GM12873 (cell line): ENCODE results near the gene COL19A1.

Experiments used
- TF ChIP-seq, protein P1 (sequence below): IDR thresholded peaks from 2 replicates; pipeline ENCODE4 v1.5.1; 2012; ENCODE audit warnings: low read depth, mild to moderate bottlenecking, moderate library complexity, low read length, control low read depth; ENCODE audit not compliant: insufficient read depth; ENCODE audit errors: missing control alignments

COL19A1 gene

DNA sequence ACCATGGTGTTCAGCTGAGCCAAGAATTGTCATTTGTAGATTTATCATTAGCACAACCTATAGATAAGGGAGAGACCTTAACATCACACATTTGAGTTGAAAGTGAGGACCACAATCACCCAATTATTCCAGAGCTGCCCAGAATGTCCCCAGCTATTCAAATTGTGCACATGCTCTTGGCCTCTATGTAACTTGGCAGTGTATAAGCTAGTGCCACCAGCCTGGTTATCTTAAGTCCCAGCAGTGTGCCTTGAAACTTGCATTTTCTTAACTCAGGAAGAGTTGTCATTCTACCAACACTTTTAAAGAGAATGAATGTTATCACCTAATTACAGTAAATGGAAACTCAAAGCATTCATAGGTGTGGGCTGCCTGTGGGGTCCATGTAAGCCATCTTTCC lies 245.4 kb downstream of the COL19A1 start:
- TF ChIP-seq, protein P1, sequence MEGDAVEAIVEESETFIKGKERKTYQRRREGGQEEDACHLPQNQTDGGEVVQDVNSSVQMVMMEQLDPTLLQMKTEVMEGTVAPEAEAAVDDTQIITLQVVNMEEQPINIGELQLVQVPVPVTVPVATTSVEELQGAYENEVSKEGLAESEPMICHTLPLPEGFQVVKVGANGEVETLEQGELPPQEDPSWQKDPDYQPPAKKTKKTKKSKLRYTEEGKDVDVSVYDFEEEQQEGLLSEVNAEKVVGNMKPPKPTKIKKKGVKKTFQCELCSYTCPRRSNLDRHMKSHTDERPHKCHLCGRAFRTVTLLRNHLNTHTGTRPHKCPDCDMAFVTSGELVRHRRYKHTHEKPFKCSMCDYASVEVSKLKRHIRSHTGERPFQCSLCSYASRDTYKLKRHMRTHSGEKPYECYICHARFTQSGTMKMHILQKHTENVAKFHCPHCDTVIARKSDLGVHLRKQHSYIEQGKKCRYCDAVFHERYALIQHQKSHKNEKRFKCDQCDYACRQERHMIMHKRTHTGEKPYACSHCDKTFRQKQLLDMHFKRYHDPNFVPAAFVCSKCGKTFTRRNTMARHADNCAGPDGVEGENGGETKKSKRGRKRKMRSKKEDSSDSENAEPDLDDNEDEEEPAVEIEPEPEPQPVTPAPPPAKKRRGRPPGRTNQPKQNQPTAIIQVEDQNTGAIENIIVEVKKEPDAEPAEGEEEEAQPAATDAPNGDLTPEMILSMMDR, result no peak

DNA sequence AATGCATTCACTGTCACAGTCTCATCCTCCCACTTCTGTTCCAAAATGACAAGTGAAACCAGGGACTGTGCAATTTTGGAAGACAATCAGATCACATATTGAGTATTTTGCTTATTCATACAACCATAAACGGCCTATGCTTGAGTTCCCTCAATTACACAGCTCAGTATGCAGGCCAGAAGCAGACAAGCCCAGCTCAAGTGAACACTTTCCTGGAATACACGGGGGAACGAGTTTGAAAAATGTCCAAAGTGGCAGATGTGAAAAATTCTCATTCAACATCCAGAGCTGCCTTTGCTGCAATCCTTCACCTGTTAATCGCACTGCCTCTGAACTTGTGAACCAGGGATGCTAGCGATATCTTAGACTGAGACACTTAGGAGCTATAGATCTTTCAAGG lies 246.4 kb downstream of the COL19A1 start:
- TF ChIP-seq, protein P1, result no peak

DNA sequence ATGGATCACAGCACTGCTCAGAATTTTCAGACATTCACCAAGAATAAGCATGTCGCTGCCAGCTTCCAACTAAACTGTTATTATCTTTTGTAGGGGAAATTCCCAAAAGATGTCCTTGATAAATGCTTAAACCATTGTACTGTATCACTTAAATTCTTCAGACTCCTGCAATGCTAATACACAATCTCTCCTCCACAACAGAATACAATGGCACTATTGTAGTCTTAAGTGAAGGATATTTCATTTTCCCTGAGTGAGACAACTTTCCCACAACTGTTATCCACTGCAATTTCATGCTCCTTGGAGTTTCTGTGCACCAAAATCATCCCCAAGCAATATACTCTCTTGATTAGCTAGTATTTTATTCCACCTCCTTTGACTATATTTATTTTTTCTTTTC lies 246.8 kb downstream of the COL19A1 start:
- TF ChIP-seq, protein P1, result no peak

DNA sequence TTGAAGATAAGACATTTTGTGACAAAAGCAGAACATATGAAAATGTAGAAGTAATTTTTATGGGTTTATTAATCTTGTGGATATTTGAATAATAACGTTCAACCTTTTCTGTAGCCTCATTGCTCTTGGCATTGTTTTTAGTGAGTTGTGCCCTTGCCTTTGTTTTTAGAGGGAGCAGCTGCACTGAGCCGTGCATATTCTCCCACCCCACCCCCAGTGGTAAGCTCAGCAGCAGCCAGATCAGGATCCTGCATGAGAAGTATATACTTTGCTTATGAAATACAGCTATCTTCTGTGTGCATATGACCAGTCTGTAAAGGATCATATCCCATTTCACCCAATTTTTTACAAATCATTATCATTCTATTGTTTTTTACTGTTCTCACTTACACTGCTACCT lies 252.3 kb downstream of the COL19A1 start:
- TF ChIP-seq, protein P1, result no peak

DNA sequence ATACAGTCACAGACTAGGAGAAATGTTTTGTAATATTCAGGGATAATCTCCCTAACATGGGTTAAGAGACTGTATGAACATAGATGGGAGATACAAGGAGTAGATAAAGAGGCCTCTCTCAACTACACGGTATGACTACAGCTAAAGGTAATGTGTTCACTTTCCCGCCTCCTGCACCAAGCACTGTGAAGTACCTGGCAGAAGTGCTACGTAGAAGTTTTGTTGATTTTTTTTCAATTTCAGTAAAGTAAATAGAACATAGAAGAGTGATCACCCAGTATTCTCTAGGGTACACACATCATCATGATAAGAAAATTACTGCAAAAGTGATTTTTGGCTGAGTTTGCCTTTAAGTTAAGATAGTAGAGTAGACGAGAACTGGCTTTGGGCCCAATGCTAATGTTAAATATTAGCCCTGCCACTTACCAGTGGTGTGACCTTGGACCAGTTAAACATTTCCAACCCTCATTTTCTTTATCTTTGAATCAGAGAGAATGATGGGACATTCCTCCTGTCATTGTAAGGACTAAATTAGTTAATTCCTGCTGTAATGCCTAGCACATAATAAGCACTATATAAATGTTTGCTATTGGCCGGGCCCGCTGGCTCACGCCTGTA lies 253.0 kb downstream of the COL19A1 start:
- TF ChIP-seq, protein P1, result no peak

DNA sequence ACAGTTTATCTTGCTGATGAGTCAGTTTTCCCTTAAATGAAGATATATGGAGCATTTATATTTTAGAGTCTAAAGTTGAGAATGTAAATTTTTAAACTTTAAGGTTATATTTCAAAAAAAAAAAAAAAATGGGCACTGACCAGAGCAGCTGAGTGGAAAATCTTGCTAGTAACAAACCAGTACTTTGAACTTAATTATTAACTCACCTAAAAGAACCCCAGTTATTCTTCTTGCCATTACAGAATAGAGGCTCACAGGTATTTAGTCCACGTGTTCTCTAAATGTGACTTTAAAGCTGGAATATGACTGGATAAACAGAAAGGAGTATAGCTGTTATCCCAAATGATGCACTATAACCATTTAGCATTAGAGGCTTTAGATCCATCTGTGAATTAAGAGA lies 258.1 kb downstream of the COL19A1 start:
- TF ChIP-seq, protein P1, result no peak

DNA sequence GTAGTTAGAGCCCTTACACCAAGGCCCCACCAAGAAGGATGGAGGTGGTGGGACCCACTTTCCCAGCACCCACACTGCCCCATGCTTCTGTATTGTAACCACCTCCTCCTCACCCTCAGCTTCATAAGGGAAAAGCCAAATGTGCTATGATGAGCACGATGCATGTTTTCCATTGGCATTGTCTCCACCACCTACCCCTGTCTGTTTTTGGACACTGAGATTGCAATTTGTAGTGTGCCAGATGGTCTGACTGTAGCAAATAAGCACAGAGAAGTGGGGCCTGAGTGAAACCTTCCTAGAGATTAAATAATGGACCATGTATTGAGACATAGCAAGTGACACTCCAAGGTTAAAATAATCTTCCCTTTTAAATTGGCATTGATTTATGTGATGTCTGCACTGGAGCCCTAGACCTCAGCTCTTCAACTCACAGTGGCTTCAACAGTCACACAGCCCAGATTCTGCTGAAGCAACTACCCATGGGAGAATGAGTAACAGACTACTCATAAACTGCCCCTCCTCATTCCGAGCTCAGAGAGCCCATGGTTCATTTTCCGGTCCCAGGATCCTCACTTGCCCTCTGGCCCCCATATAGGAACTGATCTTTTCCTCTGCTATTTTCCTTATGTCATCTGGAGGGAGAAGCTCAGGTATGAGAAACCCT lies 258.7 kb downstream of the COL19A1 start:
- TF ChIP-seq, protein P1, result no peak
